Sigmoid colon (tissue), 4 donors: ENCODE data around the gene APEH.

ENCODE experiments used
- CTCF ChIP-seq, 4 experiments: fragments of 450-650 bp in 3 of 4; fragments of 200-600 bp in 1 of 4; IDR thresholded peaks; one replicate each; pipeline ENCODE4 v1.5.1; 2016 to 2019; ENCODE audit warnings: antibody characterized with exemption in 4 of 4, mild to moderate bottlenecking in 3 of 4, moderate library complexity in 2 of 4
- EP300 ChIP-seq, 4 donors: sonication (generic); formaldehyde crosslinking; IDR thresholded peaks; one replicate each; pipeline ENCODE4 v1.6.1; 2017; ENCODE audit warnings: antibody characterized with exemption in 4 of 4
- POLR2A ChIP-seq, 2 donors: fragments of 450-650 bp; IDR thresholded peaks; one replicate each; pipeline ENCODE4 v1.6.1; 2016; ENCODE audit warnings: antibody characterized with exemption in 2 of 2, mild to moderate bottlenecking in 2 of 2, moderate library complexity in 2 of 2

GRCh38 chr3:49706456-49707112 lies 32.4 kb downstream of the APEH start:
- TF ChIP-seq CTCF (IDR thresholded peaks at IDR 0.05) (no peak), POLR2A (IDR thresholded peaks at IDR 0.05) (no peak), EP300 (IDR thresholded peaks at IDR 0.05) (no peak)
